Left ventricle myocardium inferior (tissue), 1 donor: ENCODE results near the gene KAT2A. TPM values are rescaled to one million over a fixed set of nuclear protein-coding genes. Genes with fewer than 3 reads are reported as not detected.

ENCODE experiments used
- DNase-seq: peaks from one replicate; pipeline ENCODE4 v3.0.0-alpha.2; 2020
- H3K27ac ChIP-seq: fragments of 200-600 bp; replicated peaks from 2 replicates; pipeline ENCODE4 v1.8.0; 2021
- H3K27me3 ChIP-seq: fragments of 200-600 bp; 2 replicates; pipeline ENCODE4 v1.8.0; 2021; ENCODE audit warnings: low read depth
- H3K36me3 ChIP-seq: fragments of 200-600 bp; 2 replicates; pipeline ENCODE4 v1.8.0; 2021
- H3K4me1 ChIP-seq: fragments of 200-600 bp; 2 replicates; pipeline ENCODE4 v1.8.0; 2021
- H3K4me3 ChIP-seq: fragments of 200-600 bp; 2 replicates; pipeline ENCODE4 v1.8.0; 2021; ENCODE audit warnings: mild to moderate bottlenecking, moderate library complexity
- H3K9me3 ChIP-seq: fragments of 200-600 bp; replicated peaks from 2 replicates; pipeline ENCODE4 v1.8.0; 2021
- CTCF ChIP-seq: fragments of 200-600 bp; IDR thresholded peaks from 2 replicates; pipeline ENCODE4 v1.8.0; 2021; ENCODE audit warnings: antibody characterized with exemption, mild to moderate bottlenecking, borderline replicate concordance
- intact Hi-C: fragments of 100-400 bp; cut with micrococcal nuclease; formaldehyde crosslinking; loops from one replicate; pipeline ENCODE4 v1.11.0; 2022
- total RNA-seq: library from RNA; stranded (reverse); fragmentation: NEBNext Ultra II Directional; extraction: Animal tissue kit (Norgen Biotek cat#: 25700); gene quantifications from one replicate; pipeline ENCODE4 v1.2.1, GENCODE V29; 2021
- donor health status: DM: no; HTN: yes; CAD: no; lungs with severe emphysema.

The KAT2A gene
- total RNA-seq, 1 donor from 2014 or later: 25.7 TPM

- Histone ChIP-seq H3K9me3 (no peaks in the 10 kb centered on the region), H3K4me1 (peaks cover 13% of the 10 kb centered on the region), H3K36me3 (no peaks in the 10 kb centered on the region), H3K27me3 (peaks cover 42% of the 10 kb centered on the region), H3K27ac (no peak within 1 kb of the TSS), H3K4me3 (no peak within 1 kb of the TSS)
- intact Hi-C loops: no loop called here
- no peak for TF ChIP-seq CTCF
- no peak for DNase-seq
Observed at GRCh38 chr17:42097691-42098631, 23.2 kb downstream of the KAT2A start, which contains the start of gene ZNF385C. Gene ZNF385C, minus strand, starts transcription at chr17:42098473. Its CDS starts 35,417 bp downstream, at chr17:42063056.

GRCh38 chr17:42096360-42097111 is 24.6 kb downstream of the KAT2A start:
- Histone ChIP-seq H3K4me1 (peaks cover 7% of the 10 kb centered on the region), H3K27ac (no peak overlapping the region), H3K9me3 (no peaks in the 10 kb centered on the region), H3K4me3 (no peak overlapping the region), H3K27me3 (peaks cover 42% of the 10 kb centered on the region), H3K36me3 (no peaks in the 10 kb centered on the region)
- DNase-seq: no peak
- intact Hi-C loops: no loop called here
- TF ChIP-seq CTCF: no peak

GRCh38 chr17:42094375-42095069 is 26.6 kb downstream of the KAT2A start:
- no peak for DNase-seq
- Histone ChIP-seq H3K27ac (no peak overlapping the region), H3K4me1 (peaks cover 6% of the 10 kb centered on the region), H3K4me3 (no peak overlapping the region), H3K36me3 (no peaks in the 10 kb centered on the region), H3K9me3 (no peaks in the 10 kb centered on the region), H3K27me3 (peaks cover 48% of the 10 kb centered on the region)
- intact Hi-C loops: no loop called here
- TF ChIP-seq CTCF: no peak

- H3K27ac ChIP-seq: no peak overlapping the region
- H3K36me3 ChIP-seq: no peaks in the 10 kb centered on the region
- no peaks in the 10 kb centered on the region for H3K9me3 ChIP-seq
- H3K4me1 ChIP-seq: peaks cover under 1% of the 10 kb centered on the region
- peaks cover 57% of the 10 kb centered on the region for H3K27me3 ChIP-seq
- intact Hi-C loops: no loop called here
- no peak for DNase-seq
- H3K4me3 ChIP-seq: no peak overlapping the region
- no peak for TF ChIP-seq CTCF
Observed at GRCh38 chr17:42092939-42093338, 28.2 kb downstream of the KAT2A start.
